Psoas muscle (tissue), 8 donors: ENCODE measurements around the gene RETREG2. TPM values are rescaled to one million over a fixed set of nuclear protein-coding genes. Genes with fewer than 3 reads are reported as not detected.

Source experiments
- ATAC-seq, 4 donors: fragments of 200-7000 bp; cut with Tn5 transposase; one replicate each; pipeline ENCODE4 v1.9.1; 2020; ENCODE audit warnings: moderate library complexity in 3 of 4, mild to moderate bottlenecking in 2 of 4
- DNase-seq, 2 donors: peaks; one replicate each; pipeline ENCODE4 v3.0.0-alpha.2; 2020
- H3K27ac ChIP-seq: fragments of 200-600 bp; one replicate; pipeline ENCODE4 v1.8.0; 2022
- H3K27me3 ChIP-seq, 3 donors: fragments of 200-600 bp in 1 of 3; one replicate each; pipeline versions ENCODE4 v1.6.1 to v1.8.0; 2013 to 2022; ENCODE audit warnings: low read length in 2 of 3, mild to moderate bottlenecking in 2 of 3, moderate library complexity in 1 of 3; ENCODE audit not compliant: insufficient read depth in 3 of 3
- H3K36me3 ChIP-seq, 2 donors: fragments of 200-600 bp in 1 of 2; one replicate each; pipeline versions ENCODE4 v1.6.1 to v1.8.0; 2013 to 2022; ENCODE audit warnings: low read depth in 1 of 2, mild to moderate bottlenecking in 1 of 2, moderate library complexity in 1 of 2; ENCODE audit not compliant: insufficient read depth in 1 of 2
- H3K4me1 ChIP-seq: fragments of 200-600 bp; one replicate; pipeline ENCODE4 v1.8.0; 2022
- H3K4me3 ChIP-seq: fragments of 200-600 bp; one replicate; pipeline ENCODE4 v1.8.0; 2022; ENCODE audit warnings: mild to moderate bottlenecking
- H3K9me3 ChIP-seq: fragments of 200-600 bp; one replicate; pipeline ENCODE4 v1.8.0; 2022
- WGBS, 3 donors: extraction: QIAGEN DNeasy Blood & Tissue Kit; methylation state at CpG; one replicate each; pipeline versions ENCODE4 v1.1.6 to v1.1.7; 2013; 5-methylcytosine and 5-hydroxymethylcytosine counted together
- intact Hi-C, 2 donors: fragments of 100-400 bp; cut with DNase I; formaldehyde crosslinking; loops; one replicate each; pipeline versions ENCODE4 v1.11.0 to v1.14.2; 2022
- polyA plus RNA-seq, 3 donors: library from polyadenylated mRNA; stranded (reverse); fragments of 200-250 nt; gene quantifications; one replicate each; pipeline ENCODE4 v1.2.3, GENCODE V29; 2013
- total RNA-seq, 4 donors: library from RNA; stranded (reverse); fragmentation: NEBNext Ultra II Directional in 2 of 4; extraction: Animal tissue kit (Norgen Biotek cat#: 25700) in 2 of 4; gene quantifications; one replicate each; pipeline versions ENCODE4 v1.2.1 to v1.2.4, GENCODE V29; 2021 to 2023
- TF ChIP-seq, protein P1 (sequence below): fragments of 200-600 bp; IDR thresholded peaks from one replicate; pipeline ENCODE4 v1.8.0; 2022; ENCODE audit warnings: antibody characterized with exemption
- donor health status: healthy with polysubstance abuse.
- donor health status: DM: no; HTN: no; CAD: no; lungs with moderate emphysema.
- donor health status: Bipolar disorder and iron deficiency.
- donor health status: healthy.
- donor health status: DM: yes; HTN: yes; CAD: no.
- donor health status: DM: no; HTN: no; CAD: no.
- donor health status: DM: no; HTN: no; CAD: no.
- donor health status: DM: yes; HTN: yes; CAD: no.

The RETREG2 gene
- total and polyA plus RNA-seq, 7 donors: 28.1 to 71.4 (median 38.1) TPM

DNA sequence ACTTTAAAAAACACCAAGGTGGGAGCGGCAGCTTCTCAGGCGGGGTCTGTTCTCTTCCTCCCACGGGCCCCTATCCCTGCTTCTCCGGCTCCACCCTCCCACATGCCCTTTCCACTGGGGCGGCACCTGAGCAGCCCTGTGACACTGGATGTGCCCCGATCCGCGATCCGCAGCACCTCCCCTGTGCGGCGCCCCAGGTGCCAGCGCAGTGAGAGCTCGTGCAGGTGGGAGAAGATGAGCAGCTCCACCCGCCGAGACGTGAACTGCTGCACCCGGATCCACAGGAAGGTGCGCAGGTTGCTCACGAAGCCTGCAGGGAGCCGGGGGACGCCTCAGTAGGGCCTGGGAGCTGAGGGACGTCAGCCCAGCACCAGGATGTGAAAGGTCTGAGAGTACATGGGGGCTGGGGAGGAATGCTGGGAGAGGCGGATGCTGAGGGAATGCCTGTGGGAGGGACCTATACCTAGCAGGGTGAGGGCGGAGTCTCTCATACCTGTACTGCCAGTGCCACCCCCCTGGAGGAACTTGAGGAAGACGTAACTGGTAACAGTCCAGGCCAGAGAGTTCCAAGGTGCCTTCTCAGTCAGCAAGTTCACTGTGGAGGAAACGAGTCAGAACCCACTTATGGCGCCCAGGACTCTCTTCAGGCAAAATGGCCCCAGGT lies 37.9 kb downstream of the RETREG2 start:
- TF ChIP-seq, protein P1, sequence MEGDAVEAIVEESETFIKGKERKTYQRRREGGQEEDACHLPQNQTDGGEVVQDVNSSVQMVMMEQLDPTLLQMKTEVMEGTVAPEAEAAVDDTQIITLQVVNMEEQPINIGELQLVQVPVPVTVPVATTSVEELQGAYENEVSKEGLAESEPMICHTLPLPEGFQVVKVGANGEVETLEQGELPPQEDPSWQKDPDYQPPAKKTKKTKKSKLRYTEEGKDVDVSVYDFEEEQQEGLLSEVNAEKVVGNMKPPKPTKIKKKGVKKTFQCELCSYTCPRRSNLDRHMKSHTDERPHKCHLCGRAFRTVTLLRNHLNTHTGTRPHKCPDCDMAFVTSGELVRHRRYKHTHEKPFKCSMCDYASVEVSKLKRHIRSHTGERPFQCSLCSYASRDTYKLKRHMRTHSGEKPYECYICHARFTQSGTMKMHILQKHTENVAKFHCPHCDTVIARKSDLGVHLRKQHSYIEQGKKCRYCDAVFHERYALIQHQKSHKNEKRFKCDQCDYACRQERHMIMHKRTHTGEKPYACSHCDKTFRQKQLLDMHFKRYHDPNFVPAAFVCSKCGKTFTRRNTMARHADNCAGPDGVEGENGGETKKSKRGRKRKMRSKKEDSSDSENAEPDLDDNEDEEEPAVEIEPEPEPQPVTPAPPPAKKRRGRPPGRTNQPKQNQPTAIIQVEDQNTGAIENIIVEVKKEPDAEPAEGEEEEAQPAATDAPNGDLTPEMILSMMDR: no peak

DNA sequence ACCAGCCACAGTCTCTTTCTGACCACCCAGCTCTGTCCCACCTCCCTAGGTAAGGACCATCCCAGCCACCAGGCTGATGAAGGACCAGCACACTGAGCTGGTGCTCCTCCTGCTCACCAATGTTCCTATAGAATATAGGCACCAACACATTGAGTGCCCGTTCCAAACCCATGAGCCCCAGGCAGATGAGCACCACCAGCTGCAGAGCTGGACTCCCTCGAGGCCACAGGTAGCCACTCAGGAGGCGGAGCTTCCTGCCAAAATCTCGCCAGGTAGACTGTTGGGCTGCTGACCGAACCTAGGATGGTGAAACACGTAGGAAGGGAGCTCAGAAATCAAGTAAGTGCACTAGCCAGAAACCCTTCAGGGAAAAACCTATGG lies 38.5 kb downstream of the RETREG2 start:
- 84 to 91% (median 86%) methylated on average over 6 of the region's 6 CpGs for WGBS, 3 donors
- intact Hi-C loops: loop anchor here in 1 of 2 donors (5.0 kb wide), 1 partner anchor 39 kb away; the partner anchor contains the start of genes CNPPD1 and RETREG2
- peak overlapping the region; percentile 92 for H3K27ac ChIP-seq

More for the DNA sequence above, 37.9 kb downstream of the RETREG2 start:
- Histone ChIP-seq H3K4me3 (no peak overlapping the region), H3K27me3 (no peaks in the 10 kb centered on the region), H3K9me3 (no peaks in the 10 kb centered on the region), H3K36me3 (peaks cover 2 to 75% of the 10 kb centered on the region in 2 donors), H3K27ac (peak overlapping the region; percentile 92), H3K4me1 (peaks cover 24% of the 10 kb centered on the region)
- WGBS, 3 donors: 91 to 93% (median 92%) methylated on average over 27 of the region's 27 CpGs
- intact Hi-C loops: loop anchor here in 1 of 2 donors (5.0 kb wide), 1 partner anchor 39 kb away; the partner anchor contains the start of genes CNPPD1 and RETREG2
- ATAC-seq: no peak
- DNase-seq: no peak

DNA sequence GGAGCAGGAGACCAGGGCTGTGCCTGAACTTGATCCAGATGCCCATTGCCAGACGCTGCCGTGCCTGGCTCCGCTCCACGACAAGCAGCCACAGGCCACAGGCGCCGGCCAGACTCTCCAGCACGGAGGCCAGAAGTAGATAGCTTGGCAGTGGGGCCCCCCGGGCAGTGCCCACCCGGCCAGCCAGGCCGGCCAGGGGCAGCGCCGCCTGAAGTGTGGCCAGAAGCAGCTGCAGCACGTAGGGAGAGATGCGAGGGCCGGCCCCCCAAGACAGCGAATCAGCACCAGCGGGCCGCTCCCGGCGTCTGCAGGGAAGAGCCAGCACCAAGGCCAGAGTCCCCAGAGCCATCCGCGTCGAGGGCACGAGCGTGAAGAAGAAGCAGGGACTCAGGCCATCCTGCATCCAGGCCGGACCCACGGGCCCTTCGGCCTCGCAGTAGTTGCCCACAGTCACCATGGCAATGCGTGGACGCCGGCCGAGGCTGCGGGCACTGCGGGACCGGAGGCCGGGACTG lies 40.2 kb downstream of the RETREG2 start:
- intact Hi-C loops: loop anchor here in 1 of 2 donors (5.0 kb wide), 1 partner anchor 41 kb away; the partner anchor contains the start of genes CNPPD1 and RETREG2
- peaks cover 24% of the 10 kb centered on the region for H3K4me1 ChIP-seq
- ATAC-seq: peak; percentile 65 to 78 (median 73)

More for the DNA sequence above, 38.5 kb downstream of the RETREG2 start:
- ATAC-seq: no peak
- Histone ChIP-seq H3K27me3 (no peaks in the 10 kb centered on the region), H3K36me3 (peaks cover 6 to 75% of the 10 kb centered on the region in 2 donors), H3K4me3 (peak overlapping the region; percentile 69), H3K4me1 (peaks cover 24% of the 10 kb centered on the region), H3K9me3 (no peaks in the 10 kb centered on the region)
- TF ChIP-seq, protein P1: no peak
- no peak for DNase-seq

DNA sequence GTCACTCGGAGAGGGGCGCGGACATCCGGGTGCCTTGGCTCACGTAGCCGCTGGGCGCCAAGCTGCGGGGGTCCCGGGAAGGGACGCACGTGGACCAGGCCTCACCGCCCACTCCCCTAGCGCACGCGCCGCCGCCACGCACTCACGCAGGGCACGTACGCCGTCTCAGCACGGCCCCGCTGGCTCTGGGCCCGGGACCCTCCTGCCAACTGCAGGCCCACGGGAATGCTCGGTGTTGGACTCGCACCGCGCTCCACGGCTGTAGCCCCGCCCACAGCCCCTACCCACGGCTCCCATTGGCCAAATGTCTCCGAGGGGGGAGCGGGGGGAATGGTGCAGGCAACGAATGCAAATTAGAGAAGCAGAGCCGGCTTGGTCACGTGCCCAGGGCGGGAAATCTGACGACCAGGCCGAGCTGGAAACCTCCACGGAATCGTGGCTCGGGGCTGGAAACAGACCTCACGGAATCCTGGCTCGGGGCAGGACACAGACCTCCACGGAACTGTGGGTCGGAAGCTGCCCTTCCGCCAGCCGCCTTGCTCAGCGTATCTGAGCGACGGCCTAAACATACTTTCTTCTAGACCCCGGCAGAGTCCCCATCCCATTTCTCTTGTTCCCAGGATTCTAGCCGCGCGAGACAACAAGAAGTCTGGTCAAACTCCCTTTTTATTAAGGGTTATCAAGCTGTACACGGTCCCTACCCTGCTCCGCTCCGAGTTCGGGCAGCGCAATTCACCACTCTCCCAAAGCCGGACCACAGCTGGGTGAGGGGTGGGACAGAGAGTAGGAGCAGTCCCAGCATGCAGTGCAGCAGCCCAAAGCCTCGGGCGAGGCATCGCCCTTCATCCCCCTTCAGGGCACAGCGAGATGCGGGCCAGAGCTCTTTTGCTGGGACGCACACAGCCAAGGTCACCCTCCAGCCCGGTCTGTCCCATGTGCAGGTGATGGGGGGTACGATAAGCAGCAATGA lies 40.9 kb downstream of the RETREG2 start, which contains the start of gene ABCB6:
TSS of gene ABCB6 (minus strand) at position 227 of the 970 bp plus-strand sequence. CDS start 285 bp downstream, outside the sequence.
- TF ChIP-seq, protein P1: no peak
- ATAC-seq (peak; percentile 87 to 88 (median 87)), DNase-seq (peak; percentile 99)

More for the DNA sequence above, 40.2 kb downstream of the RETREG2 start:
- TF ChIP-seq, protein P1: no peak
- H3K36me3 ChIP-seq: peaks cover 6 to 76% of the 10 kb centered on the region in 2 donors
- DNase-seq: peak; percentile 75 to 88
- H3K27me3 ChIP-seq: no peaks in the 10 kb centered on the region
- peak overlapping the region; percentile 69 for H3K4me3 ChIP-seq
- 0 to 1% (median 1%) methylated on average over 32 to 37 of the region's 37 CpGs for WGBS, 3 donors
- H3K27ac ChIP-seq: peak overlapping the region; percentile 92
- no peaks in the 10 kb centered on the region for H3K9me3 ChIP-seq

More for the DNA sequence above, 40.9 kb downstream of the RETREG2 start, which contains the start of gene ABCB6:
- intact Hi-C loops: loop anchor here in 1 of 2 donors (5.0 kb wide), 1 partner anchor 42 kb away; the partner anchor contains the start of genes CNPPD1 and RETREG2
- Histone ChIP-seq H3K4me1 (peaks cover 24% of the 10 kb centered on the region), H3K27me3 (no peaks in the 10 kb centered on the region), H3K9me3 (no peaks in the 10 kb centered on the region), H3K36me3 (peaks cover 6 to 76% of the 10 kb centered on the region in 2 donors), H3K4me3 (peak within 1 kb of the TSS; percentile 69), H3K27ac (peak within 1 kb of the TSS; percentile 92)
- WGBS, 3 donors: 5 to 8% (median 6%) methylated on average over 61 to 71 of the region's 71 CpGs
